ENCODE data around the gene ARAP2. TPM values are rescaled to one million over a fixed set of nuclear protein-coding genes. Genes with fewer than 3 reads are reported as not detected.
"Not testable (repeated sequence)": the region's sequence is repeated elsewhere in the genome, so short reads cannot be mapped to it uniquely, and the experiment has no call there.

Gene ARAP2
- total RNA-seq, 1 donor from 2014 or later, result 0.93 TPM

DNA sequence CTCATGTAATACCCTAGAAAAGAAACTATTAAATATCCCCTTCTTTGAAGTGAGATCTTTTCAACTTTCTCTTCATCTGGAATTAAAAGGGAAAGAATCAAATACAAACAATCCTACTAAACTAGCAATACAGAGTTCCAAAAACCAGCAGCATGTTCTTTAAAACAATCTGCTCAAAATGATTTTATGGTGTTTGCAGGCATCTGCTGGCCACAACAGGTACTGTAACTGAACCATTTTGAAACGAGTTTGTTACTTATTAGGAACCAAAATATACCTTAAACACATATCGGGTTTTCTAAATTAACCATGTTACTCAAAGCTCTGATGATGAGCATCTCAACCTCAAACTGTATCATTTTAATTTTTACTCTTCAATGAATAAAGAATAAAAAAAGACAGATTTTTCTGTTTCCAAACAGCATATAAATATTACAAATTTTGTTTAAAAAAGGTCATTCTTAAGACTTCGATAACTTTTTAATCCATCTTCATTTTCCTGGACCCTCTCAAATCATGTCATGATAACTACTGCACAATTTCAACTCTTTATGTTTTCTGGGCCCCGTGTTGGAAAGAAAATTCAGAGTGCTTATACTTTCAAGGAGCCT lies 56.5 kb downstream of the ARAP2 start:
- H3K36me3 Mint-ChIP-seq (ENCODE audit: low read depth), result no peaks in the 10 kb centered on the region
- H3K4me3 Mint-ChIP-seq, result no peak overlapping the region
- no peak overlapping the region for H3K27ac Mint-ChIP-seq (ENCODE audit: unreplicated experiment)
- peaks cover 6% of the 10 kb centered on the region for H3K4me1 Mint-ChIP-seq
- H3K27me3 Mint-ChIP-seq (ENCODE audit: low read depth), result no peaks in the 10 kb centered on the region
- TF ChIP-seq, protein P1, sequence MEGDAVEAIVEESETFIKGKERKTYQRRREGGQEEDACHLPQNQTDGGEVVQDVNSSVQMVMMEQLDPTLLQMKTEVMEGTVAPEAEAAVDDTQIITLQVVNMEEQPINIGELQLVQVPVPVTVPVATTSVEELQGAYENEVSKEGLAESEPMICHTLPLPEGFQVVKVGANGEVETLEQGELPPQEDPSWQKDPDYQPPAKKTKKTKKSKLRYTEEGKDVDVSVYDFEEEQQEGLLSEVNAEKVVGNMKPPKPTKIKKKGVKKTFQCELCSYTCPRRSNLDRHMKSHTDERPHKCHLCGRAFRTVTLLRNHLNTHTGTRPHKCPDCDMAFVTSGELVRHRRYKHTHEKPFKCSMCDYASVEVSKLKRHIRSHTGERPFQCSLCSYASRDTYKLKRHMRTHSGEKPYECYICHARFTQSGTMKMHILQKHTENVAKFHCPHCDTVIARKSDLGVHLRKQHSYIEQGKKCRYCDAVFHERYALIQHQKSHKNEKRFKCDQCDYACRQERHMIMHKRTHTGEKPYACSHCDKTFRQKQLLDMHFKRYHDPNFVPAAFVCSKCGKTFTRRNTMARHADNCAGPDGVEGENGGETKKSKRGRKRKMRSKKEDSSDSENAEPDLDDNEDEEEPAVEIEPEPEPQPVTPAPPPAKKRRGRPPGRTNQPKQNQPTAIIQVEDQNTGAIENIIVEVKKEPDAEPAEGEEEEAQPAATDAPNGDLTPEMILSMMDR (conservative IDR thresholded peaks at IDR 0.05), result peak; percentile 76
- H3K9me3 Mint-ChIP-seq, result no peaks in the 10 kb centered on the region
- no peak for DNase-seq (ENCODE audit: low read depth, low spot score)

DNA sequence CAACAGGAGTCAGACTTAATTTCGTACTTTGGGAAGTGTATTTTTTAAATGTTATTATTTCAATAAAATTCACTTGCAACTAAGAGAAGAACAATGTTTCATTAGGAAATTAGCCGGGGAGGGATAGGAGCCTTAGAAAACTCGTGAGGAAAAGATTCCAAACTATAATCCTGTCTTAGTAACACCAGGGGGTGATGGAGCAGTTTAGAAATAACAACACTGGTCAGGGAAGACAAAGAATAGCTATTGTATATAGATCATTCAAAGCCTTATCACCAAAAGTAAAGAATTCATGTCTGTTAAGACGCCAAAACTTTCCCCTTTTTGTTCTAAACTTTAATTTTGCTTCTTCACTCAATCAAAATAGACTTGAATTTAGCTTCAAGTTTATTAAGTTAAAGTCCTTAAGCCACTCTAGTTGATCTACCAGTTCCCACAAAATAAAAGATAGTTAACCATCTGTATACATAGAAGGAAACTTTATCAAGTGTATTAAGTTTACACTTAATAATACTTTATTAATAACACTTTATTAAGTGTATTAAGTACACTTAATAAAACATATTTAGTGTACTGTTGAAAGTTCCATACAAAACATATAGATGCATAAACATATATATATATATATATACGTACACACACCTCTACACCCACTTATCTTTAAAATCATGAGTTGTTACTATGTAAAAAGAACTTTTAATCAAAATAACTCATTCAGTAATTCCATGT lies 60.5 kb downstream of the ARAP2 start:
- Mint-ChIP-seq H3K4me3 (no peak overlapping the region), H3K36me3 (ENCODE audit: low read depth) (no peaks in the 10 kb centered on the region), H3K9me3 (peaks cover 2% of the 10 kb centered on the region), H3K4me1 (peaks cover 6% of the 10 kb centered on the region), H3K27ac (ENCODE audit: unreplicated experiment) (peak overlapping the region; percentile 64), H3K27me3 (ENCODE audit: low read depth) (no peaks in the 10 kb centered on the region)
- TF ChIP-seq, protein P1 (conservative IDR thresholded peaks at IDR 0.05), result no peak
- no peak for DNase-seq (ENCODE audit: low read depth, low spot score)

- TF ChIP-seq, protein P1 (conservative IDR thresholded peaks at IDR 0.05), result no peak
- no peaks in the 10 kb centered on the region for H3K27me3 Mint-ChIP-seq (ENCODE audit: low read depth)
- H3K4me1 Mint-ChIP-seq, result peaks cover 6% of the 10 kb centered on the region
- DNase-seq (ENCODE audit: low read depth, low spot score), result no peak
- H3K36me3 Mint-ChIP-seq (ENCODE audit: low read depth), result no peaks in the 10 kb centered on the region
- H3K9me3 Mint-ChIP-seq, result peaks cover 2% of the 10 kb centered on the region
- H3K27ac Mint-ChIP-seq (ENCODE audit: unreplicated experiment), result no peak overlapping the region
- H3K4me3 Mint-ChIP-seq, result no peak overlapping the region
These were observed 61.1 kb downstream of the ARAP2 start for GRCh38 chr4:36183232-36183631.

- not testable (repeated sequence) for H3K36me3 Mint-ChIP-seq (ENCODE audit: low read depth); H3K4me3 Mint-ChIP-seq; H3K27me3 Mint-ChIP-seq (ENCODE audit: low read depth); H3K4me1 Mint-ChIP-seq; H3K27ac Mint-ChIP-seq (ENCODE audit: unreplicated experiment); H3K9me3 Mint-ChIP-seq; DNase-seq (ENCODE audit: low read depth, low spot score)
These were observed 62.0 kb downstream of the ARAP2 start for GRCh38 chr4:36182315-36182714.

- Mint-ChIP-seq H3K36me3 (ENCODE audit: low read depth) (no peaks in the 10 kb centered on the region), H3K27me3 (ENCODE audit: low read depth) (no peaks in the 10 kb centered on the region), H3K4me1 (peaks cover 6% of the 10 kb centered on the region), H3K4me3 (no peak overlapping the region), H3K27ac (ENCODE audit: unreplicated experiment) (no peak overlapping the region), H3K9me3 (peaks cover 2% of the 10 kb centered on the region)
- DNase-seq (ENCODE audit: low read depth, low spot score), result no peak
- TF ChIP-seq, protein P1 (conservative IDR thresholded peaks at IDR 0.05), result no peak
These were observed 64.1 kb downstream of the ARAP2 start for GRCh38 chr4:36180206-36180605.

DNA sequence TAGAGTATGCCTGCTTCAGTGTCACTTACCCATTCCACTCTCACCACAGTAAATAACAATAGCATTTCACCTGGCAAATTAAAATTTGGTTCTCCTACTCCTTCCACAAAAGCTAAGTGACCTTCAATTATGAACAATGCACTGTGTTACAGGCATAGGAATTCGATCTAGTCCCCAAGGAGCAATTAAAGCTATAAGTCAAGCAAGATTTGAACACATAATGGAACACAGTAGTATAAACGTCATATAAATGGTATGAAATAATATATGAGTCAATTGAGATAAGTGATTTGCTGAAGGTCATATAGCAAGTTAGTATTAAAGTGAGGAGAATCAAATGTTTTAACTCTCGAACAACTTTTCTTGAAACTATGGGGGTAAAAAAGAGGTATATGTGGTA lies 65.8 kb downstream of the ARAP2 start:
- Mint-ChIP-seq H3K4me1 (peaks cover 1% of the 10 kb centered on the region), H3K9me3 (peaks cover 2% of the 10 kb centered on the region), H3K36me3 (ENCODE audit: low read depth) (no peaks in the 10 kb centered on the region), H3K27ac (ENCODE audit: unreplicated experiment) (no peak overlapping the region), H3K27me3 (ENCODE audit: low read depth) (no peaks in the 10 kb centered on the region), H3K4me3 (no peak overlapping the region)
- TF ChIP-seq, protein P1 (conservative IDR thresholded peaks at IDR 0.05), result no peak
- DNase-seq (ENCODE audit: low read depth, low spot score), result no peak
